ENCODE measurements around the gene GPA33. TPM values are rescaled to one million over a fixed set of nuclear protein-coding genes. Genes with fewer than 3 reads are reported as not detected.

Gene GPA33
- total RNA-seq, 1 donor from 2014 or later, result not detected

DNA sequence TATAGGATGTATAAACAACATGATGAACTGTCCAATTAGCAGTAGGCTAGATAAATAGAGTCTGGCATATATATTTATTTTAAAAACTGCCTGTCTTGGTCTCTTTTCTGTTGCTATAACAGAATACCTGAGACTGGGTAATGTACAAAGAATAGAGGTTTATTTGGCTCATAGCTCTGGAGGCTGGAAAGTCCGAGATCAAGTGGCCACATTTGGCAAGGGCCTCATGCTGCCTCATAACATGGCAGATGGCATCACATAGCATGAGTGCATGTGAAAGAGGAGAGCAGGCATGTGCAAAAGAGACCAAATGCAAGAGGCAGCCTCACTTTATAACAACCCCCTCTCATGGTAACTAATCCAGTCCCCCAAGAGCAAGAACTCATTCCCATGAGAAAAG, 9.7 kb upstream of the GPA33 start:
- no peak for DNase-seq (ENCODE audit: low spot score, unreplicated experiment)
- Mint-ChIP-seq H3K27ac (no peak overlapping the region), H3K4me1 (ENCODE audit: low read depth) (no peaks in the 10 kb centered on the region), H3K4me3 (ENCODE audit: low read depth) (no peak overlapping the region), H3K27me3 (peaks cover 9% of the 10 kb centered on the region), H3K9me3 (ENCODE audit: low read depth) (peaks cover 3% of the 10 kb centered on the region), H3K36me3 (ENCODE audit: insufficient read depth) (no peaks in the 10 kb centered on the region)
- no peak for TF ChIP-seq CTCF (IDR thresholded peaks at IDR 0.05; ENCODE audit: unreplicated experiment)

- H3K27ac Mint-ChIP-seq, result no peak overlapping the region
- H3K9me3 Mint-ChIP-seq (ENCODE audit: low read depth), result peaks cover 3% of the 10 kb centered on the region
- no peak for TF ChIP-seq CTCF (IDR thresholded peaks at IDR 0.05; ENCODE audit: unreplicated experiment)
- no peaks in the 10 kb centered on the region for H3K27me3 Mint-ChIP-seq
- no peaks in the 10 kb centered on the region for H3K4me1 Mint-ChIP-seq (ENCODE audit: low read depth)
- no peaks in the 10 kb centered on the region for H3K36me3 Mint-ChIP-seq (ENCODE audit: insufficient read depth)
- no peak overlapping the region for H3K4me3 Mint-ChIP-seq (ENCODE audit: low read depth)
- DNase-seq (ENCODE audit: low spot score, unreplicated experiment), result no peak
These were observed 5.2 kb upstream of the GPA33 start for GRCh38 chr1:167095368-167095767.

- Mint-ChIP-seq H3K9me3 (ENCODE audit: low read depth) (peaks cover 3% of the 10 kb centered on the region), H3K36me3 (ENCODE audit: insufficient read depth) (no peaks in the 10 kb centered on the region), H3K4me3 (ENCODE audit: low read depth) (no peak overlapping the region), H3K27ac (no peak overlapping the region), H3K4me1 (ENCODE audit: low read depth) (no peaks in the 10 kb centered on the region), H3K27me3 (no peaks in the 10 kb centered on the region)
- DNase-seq (ENCODE audit: low spot score, unreplicated experiment), result no peak
- no peak for TF ChIP-seq CTCF (IDR thresholded peaks at IDR 0.05; ENCODE audit: unreplicated experiment)
These were observed 4.5 kb upstream of the GPA33 start for GRCh38 chr1:167094690-167095089.

DNA sequence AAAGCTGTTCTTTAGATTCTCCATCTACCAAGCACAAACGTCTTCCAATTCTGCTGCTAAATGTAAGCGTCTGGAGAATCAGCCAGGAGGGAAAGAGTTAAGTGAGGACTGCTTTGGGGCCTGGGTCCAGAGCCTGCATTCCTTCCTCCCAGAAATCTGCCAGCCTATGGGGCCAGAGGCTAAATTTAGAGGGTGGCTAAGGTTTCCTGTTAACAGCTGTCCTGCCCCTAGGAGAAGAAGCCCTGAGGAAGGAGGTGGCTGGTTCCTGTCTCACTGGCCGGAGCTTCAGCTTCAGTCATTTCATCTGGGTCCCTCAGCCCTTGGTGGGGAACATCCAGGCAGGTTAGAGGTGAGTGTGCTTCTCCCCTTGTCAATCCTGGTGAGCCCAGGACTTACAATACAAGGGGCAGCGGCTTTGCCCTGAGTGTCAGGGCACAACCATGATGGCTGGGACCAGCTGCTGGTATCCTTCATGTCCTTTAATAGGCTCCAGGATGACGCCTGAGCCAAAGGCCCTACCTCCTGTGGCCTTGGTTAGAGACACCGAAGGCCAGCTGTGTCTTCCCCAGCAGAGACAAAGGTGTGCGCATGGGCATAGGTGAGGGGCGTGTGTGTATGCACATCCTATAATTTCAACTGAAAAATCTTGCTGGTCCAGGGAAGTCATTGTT, 3.8 kb upstream of the GPA33 start, which contains the start of gene STYXL2:
STYXL2 (plus strand) TSS at position 230 of the 671 bp plus-strand sequence. CDS start 775 bp downstream, outside the sequence.
- no peak within 1 kb of the TSS for H3K27ac Mint-ChIP-seq

DNA sequence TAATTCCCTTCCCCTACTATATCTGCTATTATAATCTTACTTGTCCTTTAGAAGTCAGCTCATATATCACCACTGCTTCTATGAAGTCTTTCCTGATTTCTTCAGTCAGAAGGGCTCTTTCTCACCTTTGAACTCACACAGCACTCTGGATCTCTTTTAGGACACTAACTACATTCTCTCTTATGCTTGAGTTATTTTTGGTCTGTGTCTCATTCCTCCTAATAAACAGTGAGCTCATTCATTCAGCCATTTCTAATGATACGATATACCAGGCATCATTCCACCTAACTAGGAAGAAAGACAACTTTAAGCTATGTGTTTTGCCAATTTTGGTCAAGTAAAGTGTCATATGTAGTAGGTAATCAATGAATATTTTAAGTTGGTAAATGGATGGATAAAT, 2.5 kb upstream of the GPA33 start:
- Mint-ChIP-seq H3K27me3 (peaks cover 4% of the 10 kb centered on the region), H3K4me3 (ENCODE audit: low read depth) (no peak overlapping the region), H3K36me3 (ENCODE audit: insufficient read depth) (no peaks in the 10 kb centered on the region), H3K4me1 (ENCODE audit: low read depth) (no peaks in the 10 kb centered on the region), H3K27ac (no peak overlapping the region), H3K9me3 (ENCODE audit: low read depth) (peaks cover 3% of the 10 kb centered on the region)
- DNase-seq (ENCODE audit: low spot score, unreplicated experiment), result no peak
- no peak for TF ChIP-seq CTCF (IDR thresholded peaks at IDR 0.05; ENCODE audit: unreplicated experiment)

More for the DNA sequence above, 3.8 kb upstream of the GPA33 start, which contains the start of gene STYXL2:
- H3K27me3 Mint-ChIP-seq, result peaks cover 4% of the 10 kb centered on the region
- no peaks in the 10 kb centered on the region for H3K4me1 Mint-ChIP-seq (ENCODE audit: low read depth)
- no peak for TF ChIP-seq CTCF (IDR thresholded peaks at IDR 0.05; ENCODE audit: unreplicated experiment)
- H3K36me3 Mint-ChIP-seq (ENCODE audit: insufficient read depth), result no peaks in the 10 kb centered on the region
- DNase-seq (ENCODE audit: low spot score, unreplicated experiment), result no peak
- no peak within 1 kb of the TSS for H3K4me3 Mint-ChIP-seq (ENCODE audit: low read depth)
- H3K9me3 Mint-ChIP-seq (ENCODE audit: low read depth), result peaks cover 3% of the 10 kb centered on the region
